B cell (primary cell): ENCODE results near the gene DTX3. TPM values are rescaled to one million over a fixed set of nuclear protein-coding genes. Genes with fewer than 3 reads are reported as not detected.

Source experiments
- ATAC-seq: fragments of 200-7000 bp; cut with Tn5 transposase; one replicate; pipeline ENCODE4 v1.10.0; 2021; ENCODE audit warnings: low read depth, mild to moderate bottlenecking, moderate number of reproducible peaks, moderate library complexity
- CTCF ChIA-PET: fragments of 350-600 bp; sonication (Branson Sonifier 250); formaldehyde crosslinking; loops from one replicate; lab custom pipeline; 2021; ENCODE audit warnings: antibody characterized with exemption, inconsistent platforms; lab: Charles Lee
- POLR2A ChIA-PET: fragments of 350-600 bp; sonication (Branson Sonifier 250); formaldehyde crosslinking; loops from one replicate; lab custom pipeline; 2021; ENCODE audit warnings: antibody characterized with exemption; lab: Charles Lee
- DNase-seq: peaks from one replicate; pipeline ENCODE4 v3.0.0; 2013
- H2AFZ ChIP-seq: 2 replicates; pipeline ENCODE4 v1.6.1; 2012; ENCODE audit warnings: mild to moderate bottlenecking, low read depth, low read length; ENCODE audit not compliant: insufficient read depth, poor library complexity, severe bottlenecking
- H3K27ac ChIP-seq, 2 donors: 1 replicate in 1 of 2; 2 replicates in 1 of 2; pipeline ENCODE4 v1.5.1; 2012 to 2013; ENCODE audit warnings: low read length in 2 of 2, mild to moderate bottlenecking in 2 of 2, moderate library complexity in 1 of 2
- H3K27me3 ChIP-seq, 4 experiments: fragments of 200-600 bp in 1 of 4; sonication (generic) in 1 of 4; replicated peaks in 1 of 4; 1 replicate in 2 of 4; 2 replicates in 2 of 4; pipeline versions ENCODE4 v1.6.1 to v1.7.0; 2013 to 2016; ENCODE audit warnings: low read length in 3 of 4, mild to moderate bottlenecking in 2 of 4, mixed read lengths in 1 of 4, moderate library complexity in 1 of 4; ENCODE audit not compliant: insufficient read depth in 4 of 4, control insufficient read depth in 3 of 4; ENCODE audit errors: control extremely low read depth in 1 of 4
- H3K36me3 ChIP-seq, 2 experiments: replicated peaks in 1 of 2; 1 replicate in 1 of 2; 2 replicates in 1 of 2; pipeline versions ENCODE4 v1.6.1 to v1.7.1; 2013; ENCODE audit warnings: low read length in 1 of 2; ENCODE audit not compliant: insufficient read depth in 2 of 2, control insufficient read depth in 1 of 2; ENCODE audit errors: control extremely low read depth in 1 of 2, extremely low read depth in 1 of 2
- H3K4me1 ChIP-seq, 2 donors: fragments of 200-600 bp in 1 of 2; sonication (generic) in 1 of 2; 1 replicate in 1 of 2; 2 replicates in 1 of 2; pipeline versions ENCODE4 v1.5.1 to v1.6.1; 2013 to 2017; ENCODE audit warnings: low read length in 2 of 2; ENCODE audit not compliant: control insufficient read depth in 2 of 2, insufficient read depth in 2 of 2
- H3K4me2 ChIP-seq: replicated peaks from 2 replicates; pipeline ENCODE3; 2012; ENCODE audit warnings: mild to moderate bottlenecking, low read depth, low read length; ENCODE audit not compliant: poor library complexity, severe bottlenecking
- H3K4me3 ChIP-seq, 5 experiments: fragments of 200-600 bp in 1 of 5; sonication (generic) in 1 of 5; 1 replicate in 3 of 5; 2 replicates in 2 of 5; pipeline versions ENCODE4 v1.5.1 to v1.7.0; 2011 to 2016; ENCODE audit warnings: low read length in 4 of 5, mild to moderate bottlenecking in 4 of 5, low read depth in 2 of 5, control low read depth in 1 of 5, moderate library complexity in 1 of 5; ENCODE audit not compliant: insufficient read depth in 1 of 5; ENCODE audit errors: control extremely low read depth in 1 of 5, extremely low read depth in 1 of 5
- H3K79me2 ChIP-seq: fragments of 200-600 bp; sonication (generic); one replicate; pipeline ENCODE4 v1.6.0; 2016; ENCODE audit warnings: low read length; ENCODE audit not compliant: control insufficient read depth, insufficient read depth
- H3K9ac ChIP-seq: fragments of 200-600 bp; sonication (generic); 2 replicates; pipeline ENCODE4 v1.6.1; 2017; ENCODE audit warnings: mild to moderate bottlenecking, low read length, moderate library complexity
- H3K9me3 ChIP-seq, 3 donors: one replicate each; pipeline versions ENCODE4 v1.6.1 to v1.7.1; 2013; ENCODE audit warnings: low read length in 2 of 3; ENCODE audit not compliant: control insufficient read depth in 2 of 3, insufficient read depth in 1 of 3; ENCODE audit errors: control extremely low read depth in 1 of 3
- H4K20me1 ChIP-seq: 2 replicates; pipeline ENCODE4 v1.6.0; 2012; ENCODE audit warnings: mild to moderate bottlenecking, low read length; ENCODE audit not compliant: insufficient read depth, control insufficient read depth, poor library complexity, severe bottlenecking
- H3K27ac Mint-ChIP-seq: one replicate; pipeline ENCODE4 v1.8.0; 2021; ENCODE audit warnings: mixed read lengths
- H3K27me3 Mint-ChIP-seq: one replicate; pipeline ENCODE4 v1.8.0; 2021; ENCODE audit warnings: mixed read lengths
- H3K4me1 Mint-ChIP-seq: one replicate; pipeline ENCODE4 v1.8.0; 2021; ENCODE audit warnings: mixed read lengths
- H3K4me3 Mint-ChIP-seq: one replicate; pipeline ENCODE4 v1.8.0; 2021; ENCODE audit warnings: mixed read lengths
- H3K9me3 Mint-ChIP-seq: one replicate; pipeline ENCODE4 v1.8.0; 2022; ENCODE audit warnings: mixed read lengths; ENCODE audit not compliant: insufficient read depth
- CTCF ChIP-seq: fragments of 200-600 bp; IDR thresholded peaks from one replicate; pipeline ENCODE4 v1.8.0; 2022; ENCODE audit warnings: antibody characterized with exemption, mild to moderate bottlenecking
- EZH2 ChIP-seq: IDR thresholded peaks from 2 replicates; pipeline ENCODE4 v1.6.1; 2012; ENCODE audit warnings: borderline replicate concordance, low read depth, mild to moderate bottlenecking, moderate library complexity, low read length; ENCODE audit not compliant: insufficient read depth, poor library complexity, severe bottlenecking
- WGBS: methylation state at CpG from one replicate; pipeline ENCODE4 v1.1.5; 2013; ENCODE audit warnings: missing lambda C conversion rate; ENCODE audit not compliant: insufficient coverage; 5-methylcytosine and 5-hydroxymethylcytosine counted together
- intact Hi-C: fragments of 100-400 bp; cut with micrococcal nuclease; formaldehyde crosslinking; loops from one replicate; pipeline ENCODE4 v1.10.0; 2022
- polyA plus RNA-seq: library from polyadenylated mRNA; depleted of rRNA; stranded (reverse); fragments of >200 nt; gene quantifications from 2 replicates; pipeline ENCODE4 v1.2.3, GENCODE V29; 2012
- total RNA-seq, 2 donors: library from RNA; stranded (reverse); fragments of 120-200 nt in 1 of 2; gene quantifications; 1 replicate in 1 of 2; 2 replicates in 1 of 2; pipeline versions ENCODE4 v1.2.3 to v1.2.4, GENCODE V29; 2013 to 2022

DTX3 gene
- total and polyA plus RNA-seq, 2 donors (not counting 1 experiment from before 2014, with no cell fraction given) = 3.5 to 7.3 TPM

- CTCF ChIA-PET = no interaction called here
- TF ChIP-seq CTCF (no peak), EZH2 (no peak)
- Histone ChIP-seq H3K79me2 (no peaks in the 10 kb centered on the region), H3K4me2 (no peak overlapping the region), H3K36me3 (no peaks in the 10 kb centered on the region), H3K4me3 (no peak overlapping the region), H3K9ac (no peak overlapping the region), H3K4me1 (peaks cover 5 to 6% of the 10 kb centered on the region in 2 donors), H3K27me3 (peaks cover 0 to 17% (median 0%) of the 10 kb centered on the region in 4 experiments), H2AFZ (no peak overlapping the region), H3K27ac (no peak overlapping the region), H4K20me1 (no peaks in the 10 kb centered on the region), H3K9me3 (peaks cover 0 to 4% (median 0%) of the 10 kb centered on the region in 3 donors)
- no peak overlapping the region for H3K27ac Mint-ChIP-seq
- no peak for DNase-seq
- no peak overlapping the region for H3K4me3 Mint-ChIP-seq
- no CpG with 5 or more reads among the region's 1 CpG for WGBS
- POLR2A ChIA-PET = no interaction called here
- no peak for ATAC-seq
- peaks cover 27% of the 10 kb centered on the region for H3K27me3 Mint-ChIP-seq
- peaks cover 13% of the 10 kb centered on the region for H3K4me1 Mint-ChIP-seq
- no peaks in the 10 kb centered on the region for H3K9me3 Mint-ChIP-seq
- intact Hi-C loops = no loop called here
Measured at GRCh38 chr12:57554897-57555296, 49.7 kb upstream of the DTX3 start.

- DNase-seq = no peak
- no peak overlapping the region for H3K27ac Mint-ChIP-seq
- Histone ChIP-seq H3K27ac (no peak overlapping the region), H3K4me2 (no peak overlapping the region), H3K4me3 (no peak overlapping the region), H3K36me3 (no peaks in the 10 kb centered on the region), H3K9ac (no peak overlapping the region), H3K4me1 (no peaks in the 10 kb centered on the region), H3K27me3 (peaks cover 0 to 10% (median 2%) of the 10 kb centered on the region in 4 experiments), H4K20me1 (no peaks in the 10 kb centered on the region), H3K9me3 (no peaks in the 10 kb centered on the region), H2AFZ (no peak overlapping the region), H3K79me2 (no peaks in the 10 kb centered on the region)
- intact Hi-C loops = no loop called here
- peaks cover 23% of the 10 kb centered on the region for H3K27me3 Mint-ChIP-seq
- 100% methylated on average over 1 of the region's 4 CpGs for WGBS
- CTCF ChIA-PET = no interaction called here
- no peaks in the 10 kb centered on the region for H3K4me1 Mint-ChIP-seq
- ATAC-seq = no peak
- no peak overlapping the region for H3K4me3 Mint-ChIP-seq
- no peaks in the 10 kb centered on the region for H3K9me3 Mint-ChIP-seq
- POLR2A ChIA-PET = no interaction called here
- TF ChIP-seq CTCF (no peak), EZH2 (no peak)
Measured at GRCh38 chr12:57558864-57559263, 45.8 kb upstream of the DTX3 start.
